Mucosa of gallbladder (tissue), 1 donor: ENCODE results near the gene C10orf105. TPM values are rescaled to one million over a fixed set of nuclear protein-coding genes. Genes with fewer than 3 reads are reported as not detected.

Source experiments
- DNase-seq: peaks from one replicate; pipeline ENCODE4 v3.0.0-alpha.2; 2020; ENCODE audit warnings: low spot score
- total RNA-seq: library from RNA; stranded (reverse); gene quantifications from one replicate; pipeline ENCODE4 v1.2.1, GENCODE V29; 2021
- donor health status: DM: no; HTN: no; CAD: no.

The C10orf105 gene, protein sequence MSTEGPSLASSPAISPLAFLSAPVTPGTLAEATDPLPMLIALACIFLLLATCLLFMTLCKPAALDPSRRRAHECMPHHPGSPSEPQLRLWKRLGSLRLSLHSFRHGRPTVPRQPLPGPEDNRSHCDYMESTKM
- 0.06 TPM for total RNA-seq

DNA sequence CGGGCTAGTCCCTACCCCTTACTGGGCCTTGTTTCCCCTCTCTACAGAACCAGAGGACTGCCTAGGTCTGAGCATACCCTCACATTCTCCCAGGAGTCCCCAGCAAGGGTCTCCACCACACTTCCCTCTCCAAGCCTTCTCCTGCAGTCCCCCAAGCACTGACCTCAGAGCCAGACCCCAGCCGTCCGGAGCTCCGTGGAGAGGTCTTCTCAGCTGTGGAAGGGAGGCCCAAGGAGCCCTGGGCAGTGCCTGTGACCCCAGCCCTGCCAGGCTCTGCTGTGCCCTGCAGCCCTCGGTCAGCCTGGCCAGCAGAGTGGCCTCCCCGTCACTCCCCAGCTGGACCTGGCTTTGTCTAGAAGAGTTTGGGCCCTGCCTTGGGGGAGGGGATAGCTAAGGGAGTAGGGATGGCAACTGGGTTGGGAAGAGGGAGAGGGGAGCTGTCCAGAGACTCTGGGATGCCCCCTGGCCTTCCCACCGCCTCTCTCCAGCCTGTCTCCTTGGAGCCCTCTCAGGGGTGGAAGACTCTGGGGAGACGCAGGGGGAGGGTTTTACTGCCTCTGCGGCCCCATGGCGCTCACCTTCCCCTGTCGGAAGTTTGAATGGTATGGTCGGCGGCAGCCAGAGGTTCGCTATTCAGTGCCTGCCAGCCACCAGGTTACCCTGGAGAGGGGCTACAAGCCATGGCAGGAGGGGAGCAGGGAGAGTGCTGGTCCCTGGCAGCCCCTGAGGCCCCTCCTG, at the start of gene C10orf105:
Gene C10orf105, minus strand, starts transcription at position 315 of the 738 bp plus-strand sequence. CDS start 3,441 bp downstream, outside the sequence.
- DNase-seq: no peak

DNA sequence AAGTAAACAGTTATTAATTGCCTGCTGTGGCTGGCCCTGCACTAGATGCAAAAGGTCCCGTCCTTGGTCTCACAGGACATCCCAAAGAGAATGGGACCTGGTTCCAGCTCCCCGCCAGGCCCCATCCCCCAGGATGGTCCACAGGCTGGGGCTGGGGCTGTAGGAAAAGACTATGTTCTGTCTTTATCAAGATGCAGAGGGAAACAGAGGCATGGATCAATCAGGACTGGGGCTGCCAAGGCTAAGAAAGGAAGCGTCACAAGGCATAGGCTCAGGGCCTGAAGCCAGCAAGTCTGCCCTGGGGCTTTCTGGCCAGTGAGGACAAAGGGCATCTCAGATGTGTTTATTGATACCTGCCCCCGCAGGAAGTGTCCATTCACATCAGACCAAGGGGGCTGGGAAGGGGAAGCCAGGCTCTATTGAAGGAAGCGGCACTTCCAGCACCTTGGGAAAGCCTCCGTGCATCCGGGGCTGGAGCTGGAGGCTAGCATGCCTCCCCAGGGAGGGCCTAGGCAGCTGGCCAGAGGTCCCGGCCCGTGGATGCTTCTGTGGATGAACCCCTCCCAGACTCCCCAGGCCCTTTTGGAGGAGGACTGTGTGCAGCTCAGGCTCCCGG, 48.0 kb upstream of the C10orf105 start:
- peak; percentile 74 for DNase-seq

DNA sequence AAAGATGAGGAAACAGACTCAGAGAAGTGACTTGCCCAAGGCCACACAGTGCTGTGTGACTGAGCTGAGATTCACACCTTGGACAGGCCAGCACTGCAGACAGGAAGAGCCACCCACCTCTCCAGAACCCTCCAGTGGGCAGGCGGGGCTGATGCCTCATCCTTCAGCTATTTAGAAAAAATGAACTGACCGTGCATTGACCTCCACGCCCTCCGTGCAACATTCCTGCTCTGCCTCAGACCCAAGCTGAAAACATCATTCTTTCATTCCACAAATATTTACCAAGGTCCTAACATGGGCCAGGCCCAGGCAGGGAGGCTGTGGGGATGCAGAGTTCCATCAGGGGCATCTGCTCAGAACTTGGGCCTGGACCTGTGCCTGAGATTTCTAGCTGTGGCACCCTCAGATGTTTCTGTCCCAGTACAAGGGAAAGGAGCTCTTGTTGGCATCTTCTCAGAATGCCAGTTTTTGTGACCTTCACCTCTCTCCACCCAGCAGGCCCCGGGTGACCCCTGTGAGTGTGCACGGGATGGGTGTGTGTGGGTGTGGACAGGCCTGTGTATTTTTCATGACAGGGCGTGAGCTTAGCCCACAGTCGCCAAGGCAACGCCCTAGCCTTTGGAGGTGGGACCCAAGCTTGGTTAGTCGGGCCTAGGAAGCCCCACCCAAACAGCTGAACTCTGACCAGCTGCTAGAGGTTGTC, 47.3 kb upstream of the C10orf105 start:
- peak; percentile 88 for DNase-seq

DNA sequence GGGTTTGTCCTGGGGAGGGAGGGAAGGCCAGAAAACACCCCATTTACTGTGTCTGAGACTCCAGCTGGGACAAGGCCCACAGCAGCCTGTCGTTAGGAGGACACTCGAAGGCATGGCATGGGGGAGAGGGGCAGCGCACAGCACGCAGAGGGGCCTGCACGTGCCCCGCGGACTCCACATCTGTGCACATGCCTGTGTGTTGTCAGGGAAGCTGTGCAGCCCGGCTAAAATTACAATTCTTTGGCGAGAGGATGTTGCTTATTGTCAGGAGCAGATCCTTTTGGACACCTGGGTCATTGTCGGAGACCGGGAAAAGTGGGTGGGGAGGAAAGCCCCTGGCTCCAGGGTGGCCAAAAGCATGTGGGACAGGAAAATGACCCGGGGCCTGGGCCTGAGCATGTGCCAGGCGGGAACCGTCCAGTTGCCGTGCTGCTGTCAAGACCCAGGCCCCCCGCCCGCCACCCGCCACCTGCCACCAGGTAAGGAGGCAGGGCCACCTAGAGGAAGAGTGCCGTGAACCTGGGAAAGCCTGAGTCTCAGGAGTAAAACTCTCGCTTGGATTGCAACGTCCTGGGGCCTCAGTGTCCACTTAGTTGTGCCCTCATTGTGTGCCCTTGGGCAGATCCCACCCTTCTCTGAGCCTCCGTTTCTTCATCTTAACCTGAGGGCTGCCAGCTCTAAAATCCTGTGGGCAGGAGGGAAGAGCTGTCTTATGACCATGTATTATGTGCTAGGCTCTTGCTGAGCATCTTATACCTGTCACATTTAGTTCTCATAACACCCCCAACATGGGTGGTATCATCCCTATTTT, 46.5 kb upstream of the C10orf105 start:
- no peak for DNase-seq

DNA sequence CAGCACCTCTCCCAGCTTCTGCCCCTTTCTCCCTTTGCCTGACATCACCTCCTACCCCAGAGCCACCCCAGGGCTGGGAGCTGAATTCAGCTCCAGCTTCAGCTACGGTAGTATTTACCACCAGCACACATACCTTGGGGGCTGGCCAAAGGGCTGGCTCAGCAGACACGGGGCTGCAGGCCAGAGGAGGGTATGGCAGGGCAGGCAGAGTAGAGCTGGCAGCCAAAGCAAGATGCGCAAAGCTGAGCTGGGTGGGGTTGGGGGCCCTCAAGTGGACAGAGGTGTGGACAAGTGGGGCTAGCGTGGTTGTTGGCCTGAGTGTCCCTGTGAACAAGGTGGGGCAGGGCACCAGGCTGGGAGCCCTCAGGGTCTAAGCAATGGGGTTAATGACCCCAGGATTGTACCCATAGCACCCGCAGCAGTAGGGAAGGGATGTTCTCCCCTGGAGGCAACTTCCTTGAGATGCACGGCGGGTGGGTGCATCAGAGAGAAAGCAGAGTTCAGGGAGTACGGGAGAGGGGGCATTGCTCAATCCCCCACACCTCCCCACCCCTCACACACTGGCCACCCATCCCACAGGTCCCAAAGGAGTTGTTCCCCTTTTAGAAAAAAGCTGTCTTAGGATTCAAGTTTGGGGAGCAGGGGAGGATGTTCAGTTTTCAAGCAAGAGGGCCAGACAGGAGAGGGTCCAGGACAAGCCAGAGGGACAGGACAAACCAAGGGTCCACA, 45.8 kb upstream of the C10orf105 start:
- no peak for DNase-seq

DNA sequence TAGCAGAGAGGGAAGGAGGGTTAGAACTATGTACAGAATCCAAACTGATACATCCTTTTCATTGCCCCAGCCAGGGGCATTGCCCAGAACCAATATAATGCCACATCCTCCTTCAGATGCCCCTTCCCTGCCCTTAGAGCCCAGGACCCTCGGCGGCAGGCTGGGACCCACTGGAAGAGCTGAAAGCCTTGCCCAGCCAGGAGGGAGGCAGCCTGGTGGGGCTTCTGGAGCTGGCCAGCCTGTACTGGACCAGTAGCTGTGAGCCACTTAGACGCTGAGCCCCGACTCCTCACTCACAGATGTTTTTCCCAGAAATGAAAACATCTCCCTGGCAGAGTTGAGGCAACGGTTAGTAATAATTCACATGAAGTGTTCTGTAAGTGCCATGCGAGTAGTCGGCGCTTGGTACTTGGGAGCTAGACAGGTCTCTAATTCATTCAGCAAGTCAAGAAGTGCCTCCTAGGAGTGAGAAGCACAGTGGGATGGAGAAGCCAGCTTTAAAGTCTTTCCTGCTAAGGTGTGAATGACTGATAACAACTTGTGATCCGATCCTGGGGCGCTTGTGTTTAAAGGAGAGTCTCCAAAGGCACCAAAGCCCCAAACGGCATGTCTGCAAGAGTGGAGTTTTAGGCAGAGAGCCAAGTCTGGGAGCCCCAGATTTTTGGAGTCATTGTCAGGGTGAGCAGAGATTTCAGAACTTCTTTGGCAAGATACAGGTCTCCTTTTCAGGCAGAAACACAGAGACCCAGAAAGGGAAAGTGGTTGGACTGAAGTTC, 44.0 kb upstream of the C10orf105 start:
- DNase-seq: no peak

DNA sequence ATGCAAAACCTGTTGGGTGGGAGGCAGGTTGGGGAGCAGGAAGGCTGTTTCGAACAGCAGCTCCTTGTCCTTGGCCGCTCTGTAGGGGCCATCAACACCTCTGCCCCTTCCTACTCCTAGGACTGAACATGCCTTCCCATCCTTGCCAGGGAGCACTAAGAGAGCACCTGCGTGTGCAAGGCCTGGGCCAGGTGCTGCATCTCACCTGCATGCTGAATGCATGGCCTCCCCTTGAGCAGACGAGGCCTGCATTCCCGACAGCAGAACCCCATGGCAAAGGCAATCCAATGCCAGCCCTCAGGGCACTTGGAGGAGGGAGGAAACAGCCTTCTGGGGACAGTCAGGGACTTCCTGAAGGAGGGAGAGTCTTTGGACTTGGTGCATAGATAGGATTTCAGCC, 42.7 kb upstream of the C10orf105 start:
- DNase-seq: no peak

DNA sequence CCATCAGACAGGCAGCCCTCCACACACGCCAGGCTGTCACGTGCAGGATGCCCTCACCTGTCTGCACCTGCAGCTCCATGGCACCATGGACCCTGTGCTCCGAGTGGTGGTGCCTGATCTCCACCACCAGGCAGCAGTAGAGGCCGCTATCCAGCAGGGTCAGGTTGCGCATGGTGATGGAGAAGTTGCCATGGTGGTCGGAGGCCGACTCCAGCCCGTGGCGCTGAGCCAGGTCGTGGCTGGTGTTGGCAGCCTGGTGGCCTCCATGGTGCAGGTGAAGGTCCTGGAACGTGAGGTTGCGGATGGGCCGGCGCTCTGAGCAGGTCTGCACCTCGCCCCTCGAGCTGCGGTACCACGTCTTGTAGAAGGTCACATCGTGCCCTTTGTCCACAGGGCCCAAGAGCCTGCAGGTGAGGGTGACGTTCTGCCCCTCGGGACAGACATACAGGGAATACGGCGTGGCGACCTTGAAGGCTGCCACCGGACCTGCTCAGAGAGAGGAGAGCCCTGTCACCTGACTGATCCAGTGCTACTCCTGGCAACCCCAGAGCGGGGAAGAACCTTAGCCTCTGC, 42.0 kb upstream of the C10orf105 start:
- no peak for DNase-seq

DNA sequence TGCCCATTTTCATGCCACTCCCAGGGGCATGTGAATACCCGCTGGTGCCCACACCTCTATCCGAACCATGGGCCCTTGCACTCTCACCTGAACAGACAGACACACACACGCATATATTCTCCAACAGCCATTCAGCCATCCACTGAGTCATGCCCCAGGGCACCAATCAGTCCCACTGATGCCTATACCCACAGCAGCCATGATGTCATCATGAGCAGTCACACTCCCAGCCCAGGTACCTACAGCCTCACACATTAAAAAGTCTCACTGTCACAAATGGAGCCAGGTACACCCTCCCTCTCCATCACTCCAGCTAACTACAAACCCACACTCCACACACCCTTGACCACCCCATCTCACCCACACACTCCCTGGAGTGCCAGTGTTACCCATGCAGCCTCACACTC, 41.5 kb upstream of the C10orf105 start:
- no peak for DNase-seq

DNA sequence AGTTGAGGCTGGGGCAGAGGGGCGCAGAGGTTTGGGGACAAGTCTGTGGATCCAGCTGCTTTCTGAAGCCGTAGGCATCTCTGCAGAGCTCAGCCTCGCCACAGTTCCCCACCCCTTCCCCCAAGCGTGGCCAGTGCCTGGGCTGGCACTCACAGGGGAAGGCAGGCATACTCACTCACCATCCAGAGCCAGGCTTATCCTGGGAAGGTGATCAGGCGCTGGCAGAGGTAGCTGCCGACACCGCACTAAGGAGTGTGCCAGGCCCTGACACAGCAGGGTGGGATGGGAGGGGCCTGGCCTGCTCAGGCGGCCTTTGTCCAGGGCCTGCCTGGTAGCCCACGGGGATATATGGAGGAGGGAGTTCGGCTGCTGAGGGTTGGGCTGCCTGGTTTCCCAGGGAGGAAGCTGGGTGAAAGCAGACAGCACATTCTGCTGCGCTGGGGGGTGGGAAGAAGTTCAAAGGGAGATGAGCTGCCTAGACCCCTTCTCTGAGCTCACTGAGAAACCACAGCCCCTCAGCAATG, 37.9 kb upstream of the C10orf105 start:
- no peak for DNase-seq

DNA sequence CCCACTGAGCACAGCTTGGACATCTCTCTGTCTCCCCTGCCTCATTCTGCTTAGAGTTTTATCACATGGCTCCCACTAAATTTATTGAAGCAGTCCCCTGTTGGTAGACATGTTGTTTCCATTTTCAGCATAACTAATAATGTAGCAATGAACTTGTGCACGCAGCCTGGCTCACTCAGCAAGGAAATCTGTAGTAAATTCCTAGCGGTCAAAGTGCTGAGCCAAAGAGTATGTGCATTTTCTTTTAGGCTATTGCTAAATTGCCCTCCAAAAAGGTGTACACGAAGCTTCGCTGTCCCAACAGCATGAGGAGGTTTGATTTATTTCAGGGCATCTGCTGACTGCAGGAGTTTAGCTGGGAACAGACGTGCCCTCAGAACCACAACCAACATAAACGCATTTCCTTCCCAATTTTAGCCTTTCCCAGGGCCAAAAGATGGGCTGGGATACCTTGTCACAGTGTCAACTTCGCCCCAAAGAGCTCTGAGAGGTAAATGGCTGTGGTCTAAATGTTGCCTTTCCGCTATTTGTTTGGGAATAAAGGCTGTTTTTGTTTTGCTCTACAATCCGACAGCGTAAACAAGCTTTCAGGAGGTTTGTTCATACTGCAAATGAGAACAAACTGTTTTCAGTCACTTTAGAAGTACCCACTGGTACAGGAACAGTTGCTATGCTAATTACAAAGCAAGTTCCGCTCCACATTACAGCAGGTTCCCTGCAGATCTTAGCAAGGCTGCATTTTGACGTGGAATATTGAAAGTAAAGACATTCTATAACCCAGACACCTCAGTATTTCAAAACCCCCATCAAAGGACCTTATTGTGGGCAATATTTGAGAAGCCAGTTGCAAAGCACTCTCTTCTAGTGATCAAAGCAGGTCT, 37.0 kb upstream of the C10orf105 start:
- DNase-seq: no peak

DNA sequence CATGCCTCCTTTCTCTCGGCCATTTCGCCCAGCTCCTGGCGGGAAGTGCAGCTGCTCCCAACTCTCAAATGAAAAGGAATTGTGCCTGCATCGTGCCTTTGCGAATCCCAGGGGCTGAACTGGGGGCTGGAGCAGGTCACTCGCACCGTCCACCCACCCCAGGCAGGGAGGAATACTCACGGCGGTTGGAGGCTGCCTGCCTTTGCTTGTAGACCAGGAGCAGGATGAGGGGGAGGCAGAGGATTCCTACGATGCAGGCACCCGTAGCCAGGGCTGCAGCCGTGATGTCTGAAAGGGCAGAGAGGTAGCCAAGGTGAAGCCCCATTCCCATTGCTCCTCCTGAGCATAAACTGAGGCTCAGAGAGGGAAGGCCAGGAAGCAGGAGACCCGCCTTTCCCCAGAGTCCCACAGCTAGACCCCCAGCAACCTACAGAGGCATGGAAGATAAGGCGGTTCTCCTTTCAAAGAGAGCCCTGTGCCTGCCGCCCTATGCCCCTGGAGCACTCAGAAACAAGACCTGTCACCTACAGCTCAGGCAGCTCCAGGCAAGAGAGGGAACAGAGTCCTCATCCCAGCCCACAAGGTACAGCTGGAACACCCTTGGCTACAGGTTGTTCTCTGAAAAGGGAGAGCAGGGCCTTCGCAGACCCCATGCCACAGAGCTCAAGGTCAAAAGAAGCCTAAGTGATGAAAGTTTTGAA, 35.8 kb upstream of the C10orf105 start:
- DNase-seq: no peak

DNA sequence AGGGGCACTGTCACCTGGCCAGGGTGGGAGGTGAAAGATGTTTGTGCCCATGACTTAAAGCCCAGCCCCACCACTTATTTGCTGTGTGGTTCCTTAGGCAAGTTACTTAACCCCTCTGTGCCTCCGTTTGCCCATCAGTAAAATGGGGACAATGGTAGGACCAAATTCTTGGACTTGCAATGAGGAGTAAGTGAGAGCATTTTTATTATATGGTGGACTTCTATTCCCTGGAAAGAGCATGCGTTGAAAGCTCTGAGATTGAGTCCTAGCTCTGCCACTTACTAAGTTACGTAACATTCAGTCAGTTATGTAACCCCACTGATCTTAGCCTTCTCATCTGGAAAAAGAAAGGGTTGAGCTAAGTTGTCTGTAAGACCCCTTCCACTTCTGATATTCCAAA, 35.0 kb upstream of the C10orf105 start:
- no peak for DNase-seq

DNA sequence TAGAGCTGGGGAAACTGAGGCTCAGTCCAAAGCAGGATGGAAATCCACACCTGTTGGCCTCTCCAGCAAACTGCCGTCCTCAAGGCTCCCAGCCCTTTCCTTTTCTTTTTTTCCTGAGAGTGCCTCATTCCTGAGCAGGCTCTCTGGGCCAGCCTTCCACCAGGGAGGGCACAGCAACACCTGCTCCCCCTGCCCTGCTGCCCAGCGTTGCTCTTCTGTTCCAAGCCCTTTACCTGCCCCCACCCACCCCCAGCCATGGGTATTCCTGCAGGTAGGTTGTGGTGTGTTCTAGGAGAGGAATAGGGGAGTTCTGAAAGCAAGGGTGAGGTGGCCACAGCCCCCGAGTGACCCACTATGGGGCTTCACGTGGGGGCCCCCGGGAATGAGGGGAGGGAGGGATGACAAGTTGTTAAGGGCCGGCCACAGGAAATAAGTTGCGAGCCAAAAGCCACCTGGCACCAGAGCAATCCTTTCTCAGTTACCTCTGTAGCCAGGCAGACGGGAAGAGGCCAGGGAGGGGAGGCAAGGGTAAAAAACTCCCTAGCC, 34.5 kb upstream of the C10orf105 start:
- no peak for DNase-seq

DNA sequence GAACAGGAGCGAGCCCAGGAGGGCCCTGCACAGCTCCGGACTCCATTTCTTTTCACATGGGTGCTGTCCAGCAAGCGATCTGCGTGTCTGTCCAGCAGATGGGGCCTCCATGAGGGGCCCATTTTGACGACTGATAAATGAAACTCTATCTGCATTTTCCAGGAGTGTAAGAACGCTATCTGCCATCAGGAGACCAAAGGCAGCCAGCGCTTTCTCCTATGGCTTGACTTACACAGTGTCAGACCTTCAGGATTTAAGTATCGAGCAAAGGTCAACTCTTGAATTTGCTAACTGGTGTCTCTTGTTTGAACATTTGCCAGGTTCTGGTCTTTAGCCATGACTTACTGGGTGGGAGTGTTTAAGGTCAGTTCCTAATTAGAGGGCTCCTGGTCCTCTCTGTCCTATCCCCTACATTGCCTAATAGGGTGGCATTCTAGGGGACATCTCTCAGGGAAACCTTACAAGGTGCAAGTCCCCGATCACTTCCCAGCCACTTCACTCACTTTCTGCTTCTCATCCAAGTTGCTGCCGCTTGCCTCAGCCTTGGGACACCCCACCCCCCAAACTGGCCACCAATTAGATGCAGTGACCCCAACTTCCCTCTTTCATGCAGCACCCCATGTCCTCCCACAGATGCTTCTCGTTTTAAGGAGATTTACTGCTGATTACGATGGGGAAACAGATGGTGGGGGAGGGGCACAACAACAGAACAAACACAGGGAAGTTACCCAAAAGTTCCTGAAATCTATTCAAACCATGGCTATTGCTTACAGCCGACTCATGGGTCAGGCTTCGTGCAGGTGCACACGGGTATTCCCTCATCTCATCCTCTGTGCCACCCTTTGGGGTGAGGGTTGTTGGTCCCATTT, 33.7 kb upstream of the C10orf105 start:
- DNase-seq: peak; percentile 71

DNA sequence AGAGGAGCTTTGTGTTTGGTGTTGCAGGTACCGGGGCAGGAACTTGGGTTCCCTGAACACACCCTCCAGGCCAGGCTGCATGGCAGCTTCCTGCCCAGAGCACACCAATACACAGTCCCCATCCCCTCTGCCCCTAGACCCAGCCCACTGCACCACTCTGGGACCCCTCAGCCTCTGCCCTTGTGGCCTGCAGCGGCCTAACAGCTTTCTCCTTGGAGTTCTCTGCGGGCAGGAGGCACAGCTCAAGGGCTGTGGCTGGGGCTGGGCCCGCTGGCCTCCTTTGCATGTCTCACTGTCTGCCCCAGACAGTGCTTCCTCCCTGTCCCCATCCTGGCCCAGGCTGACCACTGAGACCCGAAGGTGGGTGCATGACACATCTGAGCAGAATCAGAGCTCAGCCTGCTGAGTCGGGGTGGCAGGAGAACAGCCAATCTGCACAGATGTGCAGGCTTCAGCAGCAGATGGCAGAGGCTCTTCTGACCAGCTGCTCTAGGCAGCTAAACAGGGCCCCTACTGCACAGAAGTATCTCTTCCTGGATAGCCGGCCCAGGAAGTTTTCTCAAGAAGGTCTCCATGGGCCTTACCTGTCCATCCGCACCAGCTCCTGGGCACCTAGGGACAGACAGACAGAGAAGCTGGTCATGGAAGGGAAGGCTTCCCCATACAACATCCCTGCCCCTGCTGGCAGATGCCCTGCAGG, 33.0 kb upstream of the C10orf105 start:
- DNase-seq: no peak
